Ovary (tissue), 3 donors: ENCODE measurements around the gene POLR1G.

Experiments
- EP300 ChIP-seq: sonication (generic); formaldehyde crosslinking; IDR thresholded peaks from one replicate; pipeline ENCODE4 v1.6.1; 2017; ENCODE audit warnings: antibody characterized with exemption
- TF ChIP-seq, protein P1 (sequence below), 3 donors: fragments of 450-650 bp in 2 of 3; fragments of 200-600 bp in 1 of 3; IDR thresholded peaks; one replicate each; pipeline versions ENCODE4 v1.5.1 to v1.8.0; 2016 to 2022; ENCODE audit warnings: antibody characterized with exemption in 3 of 3, mild to moderate bottlenecking in 1 of 3
- donor health status: DM: no; HTN: no; CAD: no.

DNA sequence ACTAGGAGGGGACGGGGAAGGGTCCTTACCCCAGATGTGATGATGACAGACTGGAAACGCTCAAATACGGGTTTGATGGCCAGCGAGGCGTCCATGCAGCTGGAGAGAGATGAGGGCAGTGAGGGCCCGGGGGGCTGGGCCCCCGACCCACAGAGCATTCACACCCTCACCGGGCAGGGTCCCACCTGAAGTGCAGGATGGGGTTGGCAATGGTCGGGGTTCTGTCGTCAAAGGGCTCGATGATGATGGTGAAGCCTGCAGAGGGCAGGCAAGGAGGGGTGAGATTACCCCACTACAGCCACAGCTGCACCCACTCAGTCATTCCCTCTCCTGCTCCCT lies 49.0 kb upstream of the POLR1G start:
- TF ChIP-seq, protein P1, sequence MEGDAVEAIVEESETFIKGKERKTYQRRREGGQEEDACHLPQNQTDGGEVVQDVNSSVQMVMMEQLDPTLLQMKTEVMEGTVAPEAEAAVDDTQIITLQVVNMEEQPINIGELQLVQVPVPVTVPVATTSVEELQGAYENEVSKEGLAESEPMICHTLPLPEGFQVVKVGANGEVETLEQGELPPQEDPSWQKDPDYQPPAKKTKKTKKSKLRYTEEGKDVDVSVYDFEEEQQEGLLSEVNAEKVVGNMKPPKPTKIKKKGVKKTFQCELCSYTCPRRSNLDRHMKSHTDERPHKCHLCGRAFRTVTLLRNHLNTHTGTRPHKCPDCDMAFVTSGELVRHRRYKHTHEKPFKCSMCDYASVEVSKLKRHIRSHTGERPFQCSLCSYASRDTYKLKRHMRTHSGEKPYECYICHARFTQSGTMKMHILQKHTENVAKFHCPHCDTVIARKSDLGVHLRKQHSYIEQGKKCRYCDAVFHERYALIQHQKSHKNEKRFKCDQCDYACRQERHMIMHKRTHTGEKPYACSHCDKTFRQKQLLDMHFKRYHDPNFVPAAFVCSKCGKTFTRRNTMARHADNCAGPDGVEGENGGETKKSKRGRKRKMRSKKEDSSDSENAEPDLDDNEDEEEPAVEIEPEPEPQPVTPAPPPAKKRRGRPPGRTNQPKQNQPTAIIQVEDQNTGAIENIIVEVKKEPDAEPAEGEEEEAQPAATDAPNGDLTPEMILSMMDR (IDR thresholded peaks at IDR 0.05) = no peak
- no peak for TF ChIP-seq EP300
